ENCODE data around the gene SMYD4.

The SMYD4 gene

GRCh38 chr17:1745513-1746020 is 84.1 kb downstream of the SMYD4 start (continued):
- TF ChIP-seq, protein P1, sequence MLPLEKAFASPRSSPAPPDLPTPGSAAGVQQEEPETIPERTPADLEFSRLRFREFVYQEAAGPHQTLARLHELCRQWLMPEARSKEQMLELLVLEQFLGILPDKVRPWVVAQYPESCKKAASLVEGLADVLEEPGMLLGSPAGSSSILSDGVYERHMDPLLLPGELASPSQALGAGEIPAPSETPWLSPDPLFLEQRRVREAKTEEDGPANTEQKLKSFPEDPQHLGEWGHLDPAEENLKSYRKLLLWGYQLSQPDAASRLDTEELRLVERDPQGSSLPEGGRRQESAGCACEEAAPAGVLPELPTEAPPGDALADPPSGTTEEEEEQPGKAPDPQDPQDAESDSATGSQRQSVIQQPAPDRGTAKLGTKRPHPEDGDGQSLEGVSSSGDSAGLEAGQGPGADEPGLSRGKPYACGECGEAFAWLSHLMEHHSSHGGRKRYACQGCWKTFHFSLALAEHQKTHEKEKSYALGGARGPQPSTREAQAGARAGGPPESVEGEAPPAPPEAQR (tag by site-specific recombination; IDR thresholded peaks at IDR 0.05): no peak

GRCh38 chr17:1744551-1745512 is 84.9 kb downstream of the SMYD4 start:
- H3K9me3 ChIP-seq (ENCODE audit: control insufficient read depth, insufficient read depth, low read depth, low read length): no peaks in the 10 kb centered on the region
- no peak overlapping the region for H3K27ac ChIP-seq (ENCODE audit: extremely low read depth, low read depth, low read length)
- CTCF ChIA-PET: no interaction called here
- H3K36me3 ChIP-seq (ENCODE audit: control insufficient read depth in 2 of 2, insufficient read depth in 1 of 2, low read length in 2 of 2): no peaks in the 10 kb centered on the region
- no peak overlapping the region for H3K4me3 ChIP-seq (ENCODE audit: low read depth, low read length)
- no peaks in the 10 kb centered on the region for H3K4me1 ChIP-seq (ENCODE audit: control insufficient read depth, insufficient read depth, low read length)
- POLR2A ChIA-PET: interaction anchor here (0.7 kb wide), 2 partner anchors 29 to 38 kb away, joined by 3 to 4 read pairs; no protein-coding TSS in a partner anchor
- TF ChIP-seq ZNF362 (tag by site-specific recombination; IDR thresholded peaks at IDR 0.05): no peak
- TF ChIP-seq EGR2 (tag by site-specific recombination; IDR thresholded peaks at IDR 0.05; ENCODE audit: low read depth): no peak
- no peak for TF ChIP-seq RBAK (tag by site-specific recombination; IDR thresholded peaks at IDR 0.05)
- TF ChIP-seq ZNF24 (tag by site-specific recombination; IDR thresholded peaks at IDR 0.05): no peak
- TF ChIP-seq, protein P2, sequence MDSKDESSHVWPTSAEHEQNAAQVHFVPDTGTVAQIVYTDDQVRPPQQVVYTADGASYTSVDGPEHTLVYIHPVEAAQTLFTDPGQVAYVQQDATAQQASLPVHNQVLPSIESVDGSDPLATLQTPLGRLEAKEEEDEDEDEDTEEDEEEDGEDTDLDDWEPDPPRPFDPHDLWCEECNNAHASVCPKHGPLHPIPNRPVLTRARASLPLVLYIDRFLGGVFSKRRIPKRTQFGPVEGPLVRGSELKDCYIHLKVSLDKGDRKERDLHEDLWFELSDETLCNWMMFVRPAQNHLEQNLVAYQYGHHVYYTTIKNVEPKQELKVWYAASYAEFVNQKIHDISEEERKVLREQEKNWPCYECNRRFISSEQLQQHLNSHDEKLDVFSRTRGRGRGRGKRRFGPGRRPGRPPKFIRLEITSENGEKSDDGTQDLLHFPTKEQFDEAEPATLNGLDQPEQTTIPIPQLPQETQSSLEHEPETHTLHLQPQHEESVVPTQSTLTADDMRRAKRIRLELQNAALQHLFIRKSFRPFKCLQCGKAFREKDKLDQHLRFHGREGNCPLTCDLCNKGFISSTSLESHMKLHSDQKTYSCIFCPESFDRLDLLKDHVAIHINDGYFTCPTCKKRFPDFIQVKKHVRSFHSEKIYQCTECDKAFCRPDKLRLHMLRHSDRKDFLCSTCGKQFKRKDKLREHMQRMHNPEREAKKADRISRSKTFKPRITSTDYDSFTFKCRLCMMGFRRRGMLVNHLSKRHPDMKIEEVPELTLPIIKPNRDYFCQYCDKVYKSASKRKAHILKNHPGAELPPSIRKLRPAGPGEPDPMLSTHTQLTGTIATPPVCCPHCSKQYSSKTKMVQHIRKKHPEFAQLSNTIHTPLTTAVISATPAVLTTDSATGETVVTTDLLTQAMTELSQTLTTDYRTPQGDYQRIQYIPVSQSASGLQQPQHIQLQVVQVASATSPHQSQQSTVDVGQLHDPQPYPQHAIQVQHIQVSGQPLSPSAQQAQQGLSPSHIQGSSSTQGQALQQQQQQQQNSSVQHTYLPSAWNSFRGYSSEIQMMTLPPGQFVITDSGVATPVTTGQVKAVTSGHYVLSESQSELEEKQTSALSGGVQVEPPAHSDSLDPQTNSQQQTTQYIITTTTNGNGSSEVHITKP (tag by site-specific recombination; IDR thresholded peaks at IDR 0.05): no peak
- TF ChIP-seq ZNF184 (tag by site-specific recombination; IDR thresholded peaks at IDR 0.05): no peak
- TF ChIP-seq ZNF791 (tag by site-specific recombination; IDR thresholded peaks at IDR 0.05): no peak
- TF ChIP-seq ZNF132 (tag by site-specific recombination; IDR thresholded peaks at IDR 0.05; ENCODE audit: borderline replicate concordance): no peak
- TF ChIP-seq ZNF596 (tag by site-specific recombination; IDR thresholded peaks at IDR 0.05): no peak
- TF ChIP-seq, protein P3, sequence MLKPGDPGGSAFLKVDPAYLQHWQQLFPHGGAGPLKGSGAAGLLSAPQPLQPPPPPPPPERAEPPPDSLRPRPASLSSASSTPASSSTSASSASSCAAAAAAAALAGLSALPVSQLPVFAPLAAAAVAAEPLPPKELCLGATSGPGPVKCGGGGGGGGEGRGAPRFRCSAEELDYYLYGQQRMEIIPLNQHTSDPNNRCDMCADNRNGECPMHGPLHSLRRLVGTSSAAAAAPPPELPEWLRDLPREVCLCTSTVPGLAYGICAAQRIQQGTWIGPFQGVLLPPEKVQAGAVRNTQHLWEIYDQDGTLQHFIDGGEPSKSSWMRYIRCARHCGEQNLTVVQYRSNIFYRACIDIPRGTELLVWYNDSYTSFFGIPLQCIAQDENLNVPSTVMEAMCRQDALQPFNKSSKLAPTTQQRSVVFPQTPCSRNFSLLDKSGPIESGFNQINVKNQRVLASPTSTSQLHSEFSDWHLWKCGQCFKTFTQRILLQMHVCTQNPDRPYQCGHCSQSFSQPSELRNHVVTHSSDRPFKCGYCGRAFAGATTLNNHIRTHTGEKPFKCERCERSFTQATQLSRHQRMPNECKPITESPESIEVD (tag by site-specific recombination; IDR thresholded peaks at IDR 0.05): no peak
- TF ChIP-seq ELK4 (IDR thresholded peaks at IDR 0.05; ENCODE audit: borderline replicate concordance, low read depth, low read length): no peak
- TF ChIP-seq HIC1 (tag by site-specific recombination; IDR thresholded peaks at IDR 0.05): no peak
- TF ChIP-seq, protein P4, sequence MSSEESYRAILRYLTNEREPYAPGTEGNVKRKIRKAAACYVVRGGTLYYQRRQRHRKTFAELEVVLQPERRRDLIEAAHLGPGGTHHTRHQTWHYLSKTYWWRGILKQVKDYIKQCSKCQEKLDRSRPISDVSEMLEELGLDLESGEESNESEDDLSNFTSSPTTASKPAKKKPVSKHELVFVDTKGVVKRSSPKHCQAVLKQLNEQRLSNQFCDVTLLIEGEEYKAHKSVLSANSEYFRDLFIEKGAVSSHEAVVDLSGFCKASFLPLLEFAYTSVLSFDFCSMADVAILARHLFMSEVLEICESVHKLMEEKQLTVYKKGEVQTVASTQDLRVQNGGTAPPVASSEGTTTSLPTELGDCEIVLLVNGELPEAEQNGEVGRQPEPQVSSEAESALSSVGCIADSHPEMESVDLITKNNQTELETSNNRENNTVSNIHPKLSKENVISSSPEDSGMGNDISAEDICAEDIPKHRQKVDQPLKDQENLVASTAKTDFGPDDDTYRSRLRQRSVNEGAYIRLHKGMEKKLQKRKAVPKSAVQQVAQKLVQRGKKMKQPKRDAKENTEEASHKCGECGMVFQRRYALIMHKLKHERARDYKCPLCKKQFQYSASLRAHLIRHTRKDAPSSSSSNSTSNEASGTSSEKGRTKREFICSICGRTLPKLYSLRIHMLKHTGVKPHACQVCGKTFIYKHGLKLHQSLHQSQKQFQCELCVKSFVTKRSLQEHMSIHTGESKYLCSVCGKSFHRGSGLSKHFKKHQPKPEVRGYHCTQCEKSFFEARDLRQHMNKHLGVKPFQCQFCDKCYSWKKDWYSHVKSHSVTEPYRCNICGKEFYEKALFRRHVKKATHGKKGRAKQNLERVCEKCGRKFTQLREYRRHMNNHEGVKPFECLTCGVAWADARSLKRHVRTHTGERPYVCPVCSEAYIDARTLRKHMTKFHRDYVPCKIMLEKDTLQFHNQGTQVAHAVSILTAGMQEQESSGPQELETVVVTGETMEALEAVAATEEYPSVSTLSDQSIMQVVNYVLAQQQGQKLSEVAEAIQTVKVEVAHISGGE (tag by site-specific recombination; conservative IDR thresholded peaks at IDR 0.05; ENCODE audit: low read depth): no peak
- TF ChIP-seq, protein P5, sequence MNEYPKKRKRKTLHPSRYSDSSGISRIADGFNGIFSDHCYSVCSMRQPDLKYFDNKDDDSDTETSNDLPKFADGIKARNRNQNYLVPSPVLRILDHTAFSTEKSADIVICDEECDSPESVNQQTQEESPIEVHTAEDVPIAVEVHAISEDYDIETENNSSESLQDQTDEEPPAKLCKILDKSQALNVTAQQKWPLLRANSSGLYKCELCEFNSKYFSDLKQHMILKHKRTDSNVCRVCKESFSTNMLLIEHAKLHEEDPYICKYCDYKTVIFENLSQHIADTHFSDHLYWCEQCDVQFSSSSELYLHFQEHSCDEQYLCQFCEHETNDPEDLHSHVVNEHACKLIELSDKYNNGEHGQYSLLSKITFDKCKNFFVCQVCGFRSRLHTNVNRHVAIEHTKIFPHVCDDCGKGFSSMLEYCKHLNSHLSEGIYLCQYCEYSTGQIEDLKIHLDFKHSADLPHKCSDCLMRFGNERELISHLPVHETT (tag by site-specific recombination; IDR thresholded peaks at IDR 0.05): no peak

All from HEK293 (cell line).